Epidermal melanocyte (primary cell): ENCODE results near the gene BCAS3.
"Not testable (repeated sequence)": the region's sequence is repeated elsewhere in the genome, so short reads cannot be mapped to it uniquely, and the experiment has no call there.

Source experiments
- DNase-seq: peaks from one replicate; pipeline ENCODE4 v3.0.0; 2011; ENCODE audit warnings: low spot score; ENCODE audit not compliant: insufficient read length

The BCAS3 gene

GRCh38 chr17:60993497-60993896, 315.8 kb downstream of the BCAS3 start:
- DNase-seq, result no peak

- DNase-seq, result no peak
Observed at GRCh38 chr17:60995680-60996079, 318.0 kb downstream of the BCAS3 start.

DNA sequence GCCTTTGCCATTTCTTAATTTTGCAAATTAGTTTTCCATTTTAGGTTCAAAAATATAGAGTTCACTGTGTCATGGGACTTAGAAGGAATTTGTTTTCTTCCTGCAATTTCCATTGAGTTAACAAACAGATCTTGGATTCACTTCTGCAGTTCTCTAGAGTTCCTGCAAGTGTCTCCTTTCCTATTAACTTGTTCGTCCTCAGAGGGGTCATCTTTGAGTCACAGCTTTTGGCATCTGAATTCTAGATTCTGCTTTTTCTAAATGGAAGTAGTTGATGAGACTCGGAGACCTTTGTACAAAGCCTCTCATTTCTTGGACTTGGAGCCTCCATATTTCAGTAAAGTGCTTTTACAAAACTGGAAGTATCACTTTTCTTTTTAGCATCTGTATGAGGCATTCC, 323.3 kb downstream of the BCAS3 start:
- DNase-seq, result no peak

GRCh38 chr17:61002316-61002736, 324.7 kb downstream of the BCAS3 start:
- DNase-seq, result no peak

GRCh38 chr17:61005358-61005757, 327.7 kb downstream of the BCAS3 start:
- DNase-seq, result no peak

GRCh38 chr17:61005958-61006357, 328.3 kb downstream of the BCAS3 start:
- DNase-seq, result not testable (repeated sequence)

GRCh38 chr17:61007980-61008379, 330.3 kb downstream of the BCAS3 start:
- no peak for DNase-seq

DNA sequence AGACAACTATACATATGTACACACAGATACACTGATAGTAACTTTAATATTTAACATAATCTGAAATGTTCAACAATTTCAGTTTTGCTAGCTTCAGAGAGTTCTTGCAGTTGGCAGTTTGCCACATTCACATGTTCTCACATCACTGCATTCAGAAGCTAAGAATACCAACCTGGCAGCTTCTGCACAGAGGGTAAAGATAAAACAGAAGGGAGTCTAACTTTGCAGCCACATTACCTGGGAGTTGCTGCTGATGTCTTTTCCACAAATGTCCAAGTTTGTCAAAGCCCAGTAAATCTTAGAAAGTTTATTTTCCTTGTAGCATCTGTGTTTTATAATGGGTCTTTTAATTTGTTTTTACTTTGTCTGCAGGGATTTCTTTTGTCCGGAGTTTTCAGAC, 332.0 kb downstream of the BCAS3 start:
- DNase-seq, result no peak

GRCh38 chr17:61010661-61011170, 333.1 kb downstream of the BCAS3 start:
- DNase-seq, result no peak

GRCh38 chr17:61011251-61011650, 333.6 kb downstream of the BCAS3 start:
- no peak for DNase-seq

GRCh38 chr17:61015966-61016365, 338.3 kb downstream of the BCAS3 start:
- DNase-seq, result no peak

GRCh38 chr17:61017317-61018006, 339.8 kb downstream of the BCAS3 start:
- no peak for DNase-seq

- no peak for DNase-seq
Observed at GRCh38 chr17:61018938-61019337, 341.3 kb downstream of the BCAS3 start.

DNA sequence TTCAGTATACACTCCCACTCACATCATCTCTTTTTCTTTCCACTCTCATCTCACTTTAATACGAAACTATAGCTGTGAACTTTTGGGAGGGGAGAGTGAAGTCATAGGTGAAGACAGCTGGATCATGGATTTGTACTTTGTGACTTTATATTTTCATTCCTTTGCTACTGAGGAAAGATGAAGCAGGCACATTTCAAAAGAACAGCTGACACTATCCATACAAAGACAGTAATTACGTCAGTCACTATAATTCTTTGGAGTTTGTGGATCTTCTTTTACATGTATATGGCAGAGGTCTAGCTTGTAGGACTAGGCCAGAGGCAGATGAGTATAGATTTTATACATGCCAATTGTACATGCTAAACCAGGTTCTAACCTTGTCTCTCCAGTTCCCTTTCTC, 346.3 kb downstream of the BCAS3 start:
- DNase-seq, result no peak

- DNase-seq, result no peak
Observed at GRCh38 chr17:61026818-61027217, 349.2 kb downstream of the BCAS3 start.

- no peak for DNase-seq
Observed at GRCh38 chr17:61029181-61029580, 351.5 kb downstream of the BCAS3 start.

DNA sequence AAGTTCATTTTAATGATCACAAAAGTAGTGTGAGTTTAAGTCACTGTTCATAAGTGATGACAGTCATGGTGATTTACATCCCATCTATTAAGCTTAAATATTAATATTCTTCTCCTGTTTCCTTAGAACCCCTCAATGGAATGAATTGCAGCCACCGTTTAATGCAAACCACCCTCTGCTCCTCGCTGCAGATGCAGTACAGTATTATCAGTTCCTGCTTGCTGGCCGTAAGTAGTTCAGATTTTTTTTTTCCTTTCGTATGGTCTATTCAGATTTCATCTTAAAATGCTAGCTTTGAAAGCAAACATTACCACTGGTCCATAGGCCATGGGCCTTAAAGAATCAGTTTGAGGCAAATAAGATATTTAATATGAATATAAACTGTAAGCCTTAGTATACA, 363.0 kb downstream of the BCAS3 start:
- no peak for DNase-seq

DNA sequence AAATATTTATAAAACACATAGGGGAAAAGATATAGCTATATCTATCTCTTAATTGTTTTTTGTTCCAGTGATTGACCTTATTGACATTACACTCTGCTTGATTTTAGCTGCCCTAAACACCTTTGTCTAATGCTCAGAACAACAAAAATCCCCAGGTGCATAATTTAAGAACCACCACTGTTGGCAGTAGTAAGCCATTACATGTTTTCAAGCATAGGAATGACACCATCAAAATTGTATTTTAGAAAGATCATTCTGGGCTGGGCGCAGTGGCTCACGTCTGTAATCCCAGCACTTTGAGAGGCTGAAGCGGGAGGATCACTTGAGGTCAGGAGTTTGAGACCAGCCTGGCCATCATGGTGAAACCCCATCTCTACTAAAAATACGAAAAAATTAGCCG, 364.7 kb downstream of the BCAS3 start:
- DNase-seq, result not testable (repeated sequence)

GRCh38 chr17:61047515-61047914, 369.9 kb downstream of the BCAS3 start:
- no peak for DNase-seq

GRCh38 chr17:61048376-61049106, 370.9 kb downstream of the BCAS3 start:
- DNase-seq, result no peak

GRCh38 chr17:61053469-61053868, 375.8 kb downstream of the BCAS3 start:
- no peak for DNase-seq

DNA sequence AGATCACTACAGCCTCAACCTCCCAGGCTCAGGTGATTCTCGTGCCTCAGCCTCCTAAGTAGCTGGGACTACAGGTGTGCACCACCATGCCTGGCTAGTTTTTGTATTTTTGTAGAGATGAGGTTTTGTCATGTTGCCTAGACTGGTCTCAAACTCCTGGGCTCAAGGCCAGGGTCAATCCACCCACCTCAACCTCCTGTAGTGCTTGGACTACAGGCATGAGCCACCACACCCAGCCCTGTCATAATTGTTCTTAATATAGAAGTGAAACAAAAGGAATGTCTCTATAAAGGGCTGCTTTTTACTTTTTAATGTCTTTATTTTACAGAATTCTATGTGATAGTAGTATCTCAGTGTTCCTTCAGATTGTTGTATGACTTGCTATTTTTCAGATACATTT, 376.8 kb downstream of the BCAS3 start:
- DNase-seq, result no peak

DNA sequence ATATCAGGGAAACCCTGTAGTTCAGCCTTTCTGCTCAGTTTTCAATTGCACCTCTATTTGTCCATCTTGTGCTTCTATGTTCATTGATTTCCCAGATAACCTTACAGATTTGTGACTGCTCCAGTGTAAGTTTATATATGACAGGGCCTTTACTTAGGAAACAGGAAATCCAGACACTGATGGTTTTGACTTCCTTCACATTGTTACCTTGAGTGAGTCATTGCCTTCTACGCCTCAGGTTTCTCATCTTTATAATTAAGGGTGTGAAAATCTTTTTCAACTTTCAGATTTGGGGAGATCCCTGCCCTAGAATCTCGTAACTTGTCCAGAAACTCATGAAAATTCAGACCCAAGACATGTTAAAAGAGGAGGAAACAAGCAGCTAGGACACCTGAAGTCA, 379.6 kb downstream of the BCAS3 start:
- DNase-seq, result no peak
